HG03108 (cell line): ENCODE results near the gene CCR5.
"Not testable (repeated sequence)": the region's sequence is repeated elsewhere in the genome, so short reads cannot be mapped to it uniquely, and the experiment has no call there.

ENCODE experiments used
- ATAC-seq: cut with Tn5 transposase; IDR thresholded peaks from one replicate; pipeline ENCODE4 v1.9.1; 2021; ENCODE audit warnings: moderate library complexity; ENCODE audit not compliant: unreplicated experiment

The CCR5 gene

GRCh38 chr3:46370839-46371518 lies at the start of gene CCR5:
Gene CCR5, plus strand, starts transcription at chr3:46370946. Its CDS starts 1,957 bp downstream, at chr3:46372903.
- ATAC-seq, result no peak

GRCh38 chr3:46321461-46322104 lies 49.2 kb upstream of the CCR5 start:
- ATAC-seq, result no peak

- no peak for ATAC-seq
Observed at GRCh38 chr3:46324036-46324435, 46.7 kb upstream of the CCR5 start.

GRCh38 chr3:46325645-46326300 lies 45.0 kb upstream of the CCR5 start:
- no peak for ATAC-seq

GRCh38 chr3:46330676-46331075 lies 40.1 kb upstream of the CCR5 start:
- not testable (repeated sequence) for ATAC-seq

GRCh38 chr3:46334741-46335478 lies 35.8 kb upstream of the CCR5 start:
- no peak for ATAC-seq

- ATAC-seq, result no peak
Observed at GRCh38 chr3:46335541-46335940, 35.2 kb upstream of the CCR5 start.

GRCh38 chr3:46337911-46338310 lies 32.8 kb upstream of the CCR5 start:
- no peak for ATAC-seq

GRCh38 chr3:46338840-46339239 lies 31.9 kb upstream of the CCR5 start:
- no peak for ATAC-seq

- ATAC-seq, result no peak
Observed at GRCh38 chr3:46344476-46344875, 26.3 kb upstream of the CCR5 start.

GRCh38 chr3:46348823-46349482 lies 21.8 kb upstream of the CCR5 start:
- no peak for ATAC-seq

- ATAC-seq, result no peak
Observed at GRCh38 chr3:46349484-46350261, 21.1 kb upstream of the CCR5 start.

GRCh38 chr3:46350262-46350565 lies 20.5 kb upstream of the CCR5 start:
- ATAC-seq, result no peak

- no peak for ATAC-seq
Observed at GRCh38 chr3:46351646-46352045, 19.1 kb upstream of the CCR5 start.

GRCh38 chr3:46353090-46353489 lies 17.7 kb upstream of the CCR5 start:
- ATAC-seq, result no peak

- ATAC-seq, result no peak
Observed at GRCh38 chr3:46353647-46354410, 16.9 kb upstream of the CCR5 start, which contains the start of gene CCR2. Gene CCR2, plus strand, starts transcription at chr3:46354111. Its CDS starts 3,417 bp downstream, at chr3:46357528.

- ATAC-seq, result no peak
Observed at GRCh38 chr3:46354478-46354877, 16.3 kb upstream of the CCR5 start.

- no peak for ATAC-seq
Observed at GRCh38 chr3:46354984-46355383, 15.8 kb upstream of the CCR5 start.

GRCh38 chr3:46356276-46356675 lies 14.5 kb upstream of the CCR5 start:
- ATAC-seq, result no peak

GRCh38 chr3:46356909-46357308 lies 13.8 kb upstream of the CCR5 start:
- no peak for ATAC-seq
